DOHH2 (cell line): ENCODE results near the gene RAD51D.

ENCODE experiments used
- H3F3A ChIP-seq: fragments of 200-600 bp; sonication (generic), shearing (Covaris generic); 2 replicates; pipeline ENCODE4 v1.6.0; 2016; ENCODE audit warnings: antibody characterized with exemption, mild to moderate bottlenecking; ENCODE audit not compliant: control insufficient read depth, insufficient read depth
- H3K27ac ChIP-seq: fragments of 200-600 bp; sonication (generic); 2 replicates; pipeline ENCODE4 v1.5.1; 2014; ENCODE audit warnings: low read depth, mild to moderate bottlenecking, low read length, moderate library complexity
- H3K27me3 ChIP-seq: fragments of 200-600 bp; sonication (generic); 2 replicates; pipeline ENCODE4 v1.6.1; 2014; ENCODE audit warnings: mild to moderate bottlenecking, low read length, mixed read lengths; ENCODE audit not compliant: control insufficient read depth
- H3K36me3 ChIP-seq: fragments of 200-600 bp; sonication (generic); 2 replicates; pipeline ENCODE4 v1.6.1; 2014; ENCODE audit warnings: mild to moderate bottlenecking, low read length, moderate library complexity, mixed read lengths; ENCODE audit not compliant: control insufficient read depth
- H3K4me1 ChIP-seq: fragments of 200-600 bp; sonication (generic); 2 replicates; pipeline ENCODE4 v1.6.1; 2014; ENCODE audit warnings: mild to moderate bottlenecking, low read length, mixed read lengths; ENCODE audit not compliant: control insufficient read depth
- H3K4me2 ChIP-seq: fragments of 200-600 bp; sonication (generic); 2 replicates; pipeline ENCODE4 v1.6.0; 2014; ENCODE audit warnings: mild to moderate bottlenecking, low read length, moderate library complexity
- H3K4me3 ChIP-seq: fragments of 200-600 bp; sonication (generic); 2 replicates; pipeline ENCODE4 v1.5.1; 2014; ENCODE audit warnings: mild to moderate bottlenecking, low read length, mixed read lengths
- H3K79me2 ChIP-seq: fragments of 200-600 bp; sonication (generic); 2 replicates; pipeline ENCODE4 v1.6.1; 2014; ENCODE audit warnings: mild to moderate bottlenecking, low read length, mixed read lengths; ENCODE audit not compliant: control insufficient read depth
- H3K9me2 ChIP-seq: fragments of 200-600 bp; sonication (generic); replicated peaks from 2 replicates; pipeline ENCODE4 v1.6.1; 2014; ENCODE audit warnings: mild to moderate bottlenecking, low read length, mixed read lengths; ENCODE audit not compliant: control insufficient read depth
- H3K9me3 ChIP-seq: fragments of 200-600 bp; sonication (generic); 2 replicates; pipeline ENCODE4 v1.6.1; 2014; ENCODE audit warnings: antibody characterized with exemption, low read length, mixed read lengths; ENCODE audit not compliant: control insufficient read depth, insufficient read depth
- H4K20me1 ChIP-seq: fragments of 200-600 bp; sonication (generic); 2 replicates; pipeline ENCODE4 v1.6.0; 2014; ENCODE audit warnings: low read depth, mild to moderate bottlenecking, antibody characterized with exemption, low read length, moderate library complexity; ENCODE audit not compliant: control insufficient read depth, insufficient read depth
- CTCF ChIP-seq: fragments of 200-600 bp; sonication (generic); IDR thresholded peaks from one replicate; pipeline ENCODE4 v1.5.1; 2014; ENCODE audit warnings: antibody characterized with exemption, mild to moderate bottlenecking, low read depth, low read length; ENCODE audit not compliant: poor library complexity, severe bottlenecking
- EZH2phosphoT487 ChIP-seq: fragments of 200-600 bp; sonication (generic); IDR thresholded peaks from 2 replicates; pipeline ENCODE4 v1.6.1; 2017; ENCODE audit warnings: borderline replicate concordance, mild to moderate bottlenecking, antibody characterized with exemption, low read length, moderate library complexity, mixed read lengths

The RAD51D gene

GRCh38 chr17:35132816-35133550 lies 13.3 kb upstream of the RAD51D start:
- Histone ChIP-seq H3K4me3 (no peak overlapping the region), H3K27ac (no peak overlapping the region), H3K9me3 (no peaks in the 10 kb centered on the region), H3K9me2 (no peaks in the 10 kb centered on the region), H3K36me3 (peaks cover 81% of the 10 kb centered on the region), H3K4me1 (no peaks in the 10 kb centered on the region), H4K20me1 (no peaks in the 10 kb centered on the region), H3K4me2 (no peak overlapping the region), H3K79me2 (no peaks in the 10 kb centered on the region), H3K27me3 (no peaks in the 10 kb centered on the region), H3F3A (0 out of 2 replicates have a peak, but pooled peaks cover 4% of the 10 kb centered on the region)
- TF ChIP-seq EZH2phosphoT487 (no peak), CTCF (no peak)

DNA sequence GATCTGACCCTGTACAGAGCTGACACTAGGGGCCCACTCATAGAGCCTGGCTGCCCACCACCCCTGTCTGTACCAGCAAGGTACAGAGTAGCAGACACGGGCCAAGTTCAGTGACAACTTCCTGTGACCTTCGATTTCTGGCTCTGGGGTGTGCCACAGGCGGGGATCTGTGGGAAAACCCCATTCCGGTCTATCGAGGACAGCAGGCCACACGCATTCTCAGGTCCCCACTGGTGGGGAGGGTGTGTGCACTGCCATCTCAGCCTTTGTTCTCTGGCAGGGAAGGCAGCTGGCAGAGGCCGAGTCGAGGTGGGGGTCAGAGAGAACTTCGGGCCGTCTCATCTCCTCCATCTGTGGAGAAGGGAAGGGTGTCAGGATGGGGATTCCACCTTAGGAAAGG lies 12.4 kb upstream of the RAD51D start:
- H3K9me2 ChIP-seq = no peaks in the 10 kb centered on the region
- no peaks in the 10 kb centered on the region for H3K4me1 ChIP-seq
- no peaks in the 10 kb centered on the region for H3K27me3 ChIP-seq
- peaks cover 73% of the 10 kb centered on the region for H3K36me3 ChIP-seq
- no peak overlapping the region for H3K4me3 ChIP-seq
- TF ChIP-seq CTCF (no peak), EZH2phosphoT487 (no peak)
- H4K20me1 ChIP-seq = no peaks in the 10 kb centered on the region
- no peak overlapping the region for H3K4me2 ChIP-seq
- no peaks in the 10 kb centered on the region for H3K9me3 ChIP-seq
- H3F3A ChIP-seq = 0 out of 2 replicates have a peak, but pooled peaks cover 4% of the 10 kb centered on the region
- no peaks in the 10 kb centered on the region for H3K79me2 ChIP-seq
- no peak overlapping the region for H3K27ac ChIP-seq

- Histone ChIP-seq H3K4me1 (no peaks in the 10 kb centered on the region), H3K27me3 (no peaks in the 10 kb centered on the region), H3K79me2 (no peaks in the 10 kb centered on the region), H3K36me3 (peaks cover 56% of the 10 kb centered on the region), H3K4me3 (no peak overlapping the region), H3K4me2 (no peak overlapping the region), H3K9me2 (no peaks in the 10 kb centered on the region), H3F3A (0 out of 2 replicates have a peak, but pooled peaks cover 4% of the 10 kb centered on the region), H3K27ac (no peak overlapping the region), H3K9me3 (no peaks in the 10 kb centered on the region), H4K20me1 (no peaks in the 10 kb centered on the region)
- TF ChIP-seq EZH2phosphoT487 (no peak), CTCF (no peak)
These were observed 10.7 kb upstream of the RAD51D start for GRCh38 chr17:35130392-35130791.
